CD4-positive, alpha-beta T cell treated with Interleukin-15 for 1 hour (primary cell): ENCODE data around the gene KLHL29.

Experiments used
- DNase-seq: peaks from one replicate; pipeline ENCODE4 v3.0.0-alpha.2; 2020

Gene KLHL29

GRCh38 chr2:23518481-23519333, 133.7 kb downstream of the KLHL29 start:
- DNase-seq, result no peak

GRCh38 chr2:23519334-23519651, 134.3 kb downstream of the KLHL29 start:
- DNase-seq, result no peak

- DNase-seq, result no peak
Measured at GRCh38 chr2:23520256-23520655, 135.3 kb downstream of the KLHL29 start.

DNA sequence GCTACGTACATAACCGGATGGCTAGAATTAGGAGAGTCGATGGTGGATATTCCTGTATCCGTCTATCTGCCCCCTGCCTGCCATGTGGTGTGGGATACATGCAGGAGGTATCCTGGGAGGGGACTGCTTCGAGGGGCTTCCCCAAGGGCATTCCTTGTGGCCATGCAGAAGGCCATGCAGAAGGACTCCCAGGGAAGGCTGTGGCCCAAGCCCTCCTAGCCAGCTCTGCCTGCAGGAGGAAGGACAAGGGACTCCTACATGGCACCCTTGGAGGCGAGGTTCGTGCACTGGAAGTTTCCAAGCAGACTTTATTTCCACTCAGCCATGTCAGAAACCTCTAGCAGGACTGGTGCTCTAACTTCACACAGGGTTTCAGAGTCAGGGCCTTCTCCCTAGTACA, 136.1 kb downstream of the KLHL29 start:
- no peak for DNase-seq

GRCh38 chr2:23522726-23523372, 137.9 kb downstream of the KLHL29 start:
- DNase-seq, result no peak

GRCh38 chr2:23523373-23524260, 138.6 kb downstream of the KLHL29 start:
- no peak for DNase-seq

GRCh38 chr2:23524261-23524706, 139.3 kb downstream of the KLHL29 start:
- no peak for DNase-seq

GRCh38 chr2:23525137-23525765, 140.3 kb downstream of the KLHL29 start:
- DNase-seq, result no peak

GRCh38 chr2:23526114-23526513, 141.1 kb downstream of the KLHL29 start:
- no peak for DNase-seq

- DNase-seq, result no peak
Measured at GRCh38 chr2:23526835-23527790, 142.1 kb downstream of the KLHL29 start.

GRCh38 chr2:23528171-23528570, 143.2 kb downstream of the KLHL29 start:
- DNase-seq, result no peak

- DNase-seq, result no peak
Measured at GRCh38 chr2:23528690-23529089, 143.7 kb downstream of the KLHL29 start.

- DNase-seq, result no peak
Measured at GRCh38 chr2:23529659-23530058, 144.7 kb downstream of the KLHL29 start.

DNA sequence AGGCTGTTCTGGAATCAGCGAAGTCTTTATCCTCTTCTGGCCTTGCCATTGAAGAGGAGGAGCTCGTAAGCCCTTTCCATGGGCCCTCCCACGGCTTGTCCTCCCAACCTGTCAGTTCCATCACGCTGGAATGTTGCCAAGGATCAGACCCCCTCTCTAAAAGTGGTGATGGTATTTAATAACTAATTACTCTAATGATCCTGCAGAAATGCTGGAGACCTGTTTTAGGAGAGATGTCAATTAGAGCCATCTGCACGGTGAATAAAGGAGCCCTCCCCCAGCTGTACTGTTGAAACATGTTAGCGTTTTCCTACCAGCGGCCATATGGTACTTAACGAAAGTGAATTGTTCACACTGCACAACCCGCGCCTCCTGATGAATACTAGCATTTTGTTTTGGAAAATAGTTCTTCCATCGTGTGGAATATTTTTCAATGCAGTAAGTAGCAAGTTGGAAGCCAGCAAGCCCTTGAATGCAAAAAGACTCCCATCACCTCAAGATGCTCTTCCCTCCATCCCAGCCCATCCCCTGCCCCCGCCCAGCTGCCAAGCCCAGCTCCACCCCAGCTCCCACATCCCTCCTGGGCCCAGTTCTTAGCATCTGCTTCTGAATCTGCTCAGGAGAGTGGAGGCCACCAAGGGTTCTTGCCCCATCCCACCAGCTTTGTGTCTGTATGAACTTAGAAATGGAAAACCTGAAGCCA, 145.4 kb downstream of the KLHL29 start:
- no peak for DNase-seq

DNA sequence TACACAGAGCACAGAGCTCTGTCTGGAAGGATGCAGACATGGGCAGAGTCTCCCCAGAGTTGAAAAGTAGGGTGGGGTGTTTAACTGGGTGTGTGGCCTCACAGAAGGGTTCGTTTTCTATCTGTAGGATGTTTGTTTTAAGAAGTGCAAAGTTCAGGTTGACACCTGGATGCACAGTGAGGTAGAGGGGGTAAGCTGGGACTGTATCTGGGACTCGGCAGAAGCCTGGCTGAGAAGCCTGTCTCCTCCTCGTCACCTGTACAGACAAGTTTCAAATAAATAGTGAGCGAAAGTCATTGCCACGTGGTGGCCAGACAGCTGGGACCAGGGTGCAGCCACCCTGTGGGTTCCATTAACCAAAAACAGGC, 145.9 kb downstream of the KLHL29 start:
- no peak for DNase-seq

DNA sequence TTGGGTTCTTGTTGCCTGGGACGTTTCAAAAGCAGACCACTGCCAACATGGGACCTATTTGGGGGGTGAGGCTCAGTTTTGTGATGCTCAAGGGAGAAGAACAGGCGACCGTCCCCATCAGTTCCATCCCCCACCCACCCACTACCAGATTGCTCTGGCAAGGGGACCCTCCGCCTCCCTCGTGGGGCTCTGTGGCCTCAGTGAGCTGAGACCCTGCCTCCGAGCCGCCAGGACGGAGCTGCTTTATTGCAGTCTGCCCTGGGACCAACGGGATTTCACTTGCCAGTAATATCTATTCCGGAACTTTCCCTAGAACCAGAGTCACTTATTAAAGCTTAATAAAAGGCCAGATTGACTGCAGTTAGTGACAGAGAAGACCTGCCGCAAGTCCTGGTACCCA, 146.3 kb downstream of the KLHL29 start:
- DNase-seq, result no peak

DNA sequence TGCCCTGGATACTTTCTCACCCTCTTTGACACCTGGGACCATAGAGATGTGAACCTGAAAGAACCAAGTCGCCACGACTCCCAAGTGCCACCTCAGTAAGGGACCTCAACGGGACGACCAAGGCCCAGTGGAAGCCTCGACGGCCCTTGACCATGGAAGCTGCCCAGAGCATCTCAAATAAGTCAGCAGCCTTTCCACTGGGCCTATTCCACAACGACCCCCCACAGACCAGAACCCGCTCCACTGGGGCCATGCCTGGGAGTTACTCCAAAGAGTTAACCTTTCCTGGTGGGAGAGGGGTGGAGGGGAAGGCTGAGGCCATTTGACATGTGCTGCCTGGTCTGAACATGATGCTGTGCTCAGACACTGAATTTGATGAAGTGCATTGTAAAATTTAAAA, 146.9 kb downstream of the KLHL29 start:
- DNase-seq, result no peak

DNA sequence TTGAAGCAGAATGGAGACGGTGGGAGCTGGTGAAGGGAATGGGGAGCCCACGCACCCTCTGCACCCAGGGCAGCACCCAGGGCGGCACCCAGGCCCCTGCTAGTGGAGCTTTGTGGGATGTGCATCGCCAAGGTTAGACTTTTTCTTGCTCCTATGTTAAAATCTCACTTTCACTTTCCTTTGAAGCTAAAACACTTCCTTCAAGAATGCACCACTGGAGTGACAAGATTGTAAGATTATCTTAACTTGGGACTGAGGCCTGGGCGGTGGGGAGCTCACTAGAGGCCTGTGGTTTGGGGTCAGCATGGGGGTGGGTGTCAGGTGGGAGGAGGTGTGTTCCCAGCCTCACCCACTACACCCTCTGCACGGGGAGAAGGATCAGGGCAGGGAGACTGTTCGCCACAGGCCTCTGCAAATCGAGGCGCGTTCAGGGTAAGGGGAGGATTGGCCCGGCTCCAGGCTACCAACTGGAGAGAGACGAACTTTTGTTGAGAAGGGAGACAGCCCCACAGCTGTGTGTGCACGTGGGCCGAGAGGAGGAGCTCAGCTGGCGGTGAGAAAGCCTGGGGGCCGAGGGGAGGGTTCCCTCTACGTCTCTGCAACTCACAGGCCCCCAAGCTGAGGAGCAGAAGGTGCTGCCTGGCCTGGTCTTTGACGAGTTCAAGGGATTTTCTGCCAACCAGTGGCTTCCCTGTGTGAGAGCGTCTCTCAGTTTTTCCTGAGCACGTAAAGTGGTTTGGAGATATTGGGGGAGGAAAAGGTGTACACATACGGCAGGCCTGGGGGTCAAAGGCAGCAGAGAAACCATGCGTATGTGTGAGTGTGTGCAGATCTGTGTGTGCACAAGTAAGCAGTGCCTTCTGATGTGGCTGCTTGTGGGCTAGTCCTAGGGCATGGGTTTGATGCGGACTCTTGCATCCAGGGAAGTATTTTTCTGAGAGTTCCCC, 147.7 kb downstream of the KLHL29 start:
- DNase-seq, result no peak

GRCh38 chr2:23533338-23533695, 148.3 kb downstream of the KLHL29 start:
- DNase-seq, result no peak

DNA sequence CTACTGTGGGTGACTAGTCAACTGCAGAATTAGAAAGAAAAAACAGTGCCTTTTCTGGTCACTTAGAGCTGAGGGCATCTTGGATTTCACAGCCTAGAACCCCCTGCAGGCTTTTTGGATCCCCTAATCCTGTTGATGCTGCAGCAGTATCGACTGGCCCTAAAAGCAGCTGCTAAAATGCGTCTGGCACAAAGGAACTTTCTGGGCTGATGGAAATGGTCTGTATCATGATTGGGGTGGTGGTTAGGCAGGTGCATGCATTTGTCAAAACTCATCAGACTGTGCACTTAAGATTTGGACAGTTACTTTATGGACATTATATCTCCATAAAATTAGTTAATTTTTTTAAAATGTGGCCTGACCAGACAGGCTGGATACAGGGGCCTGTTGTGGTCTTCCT, 149.8 kb downstream of the KLHL29 start:
- no peak for DNase-seq
